ENCODE results near the gene RFNG.

DNA sequence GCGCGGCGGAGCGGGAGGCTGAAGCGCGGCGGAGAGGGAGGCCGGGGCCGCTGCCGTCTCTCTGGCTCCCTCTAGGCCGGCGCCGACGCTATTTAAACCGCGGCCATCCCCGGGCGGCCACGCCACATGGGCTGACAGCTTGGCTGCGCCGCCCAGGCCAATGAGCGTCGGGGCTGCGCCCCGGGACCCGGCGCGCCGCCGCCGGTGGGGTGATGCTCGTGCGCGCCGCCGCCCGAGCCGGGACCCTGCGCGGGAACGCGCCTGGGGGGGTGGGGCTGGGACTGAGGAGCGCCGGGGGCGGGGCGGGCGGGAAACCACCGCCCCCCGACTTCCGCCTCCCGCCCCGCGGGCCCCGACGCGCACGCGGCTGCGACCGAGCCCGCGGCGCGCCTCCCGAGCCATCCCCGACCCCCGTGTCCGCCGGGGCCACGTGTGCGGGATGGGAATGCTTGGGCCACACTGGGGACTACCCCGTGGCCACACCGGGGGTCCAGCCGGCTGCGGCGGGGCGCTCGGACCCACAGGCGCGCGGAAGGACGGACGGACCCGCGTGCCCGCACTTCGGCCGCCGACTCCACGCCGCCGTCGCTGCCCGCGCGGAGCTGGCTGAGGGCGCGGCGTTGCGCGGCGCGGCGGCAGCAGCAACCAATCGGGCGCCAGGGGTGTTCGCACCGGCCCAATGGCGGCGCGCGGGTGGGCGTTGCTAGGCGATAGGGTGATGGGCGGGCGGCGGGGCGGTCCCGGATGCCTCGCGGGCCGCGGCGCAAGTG lies 46.7 kb upstream of the RFNG start, which contains the start of gene FASN:
- no peak; the same call in 1 of the 2 replicates for TF ChIP-seq REST (IDR thresholded peaks at IDR 0.05)
- TF ChIP-seq CHD4 (IDR thresholded peaks at IDR 0.05; ENCODE audit: borderline replicate concordance) = no peak
- no peak; the same call in 1 of the 3 replicates for TF ChIP-seq SMC3 (IDR thresholded peaks at IDR 0.05)
- TF ChIP-seq, protein P1, sequence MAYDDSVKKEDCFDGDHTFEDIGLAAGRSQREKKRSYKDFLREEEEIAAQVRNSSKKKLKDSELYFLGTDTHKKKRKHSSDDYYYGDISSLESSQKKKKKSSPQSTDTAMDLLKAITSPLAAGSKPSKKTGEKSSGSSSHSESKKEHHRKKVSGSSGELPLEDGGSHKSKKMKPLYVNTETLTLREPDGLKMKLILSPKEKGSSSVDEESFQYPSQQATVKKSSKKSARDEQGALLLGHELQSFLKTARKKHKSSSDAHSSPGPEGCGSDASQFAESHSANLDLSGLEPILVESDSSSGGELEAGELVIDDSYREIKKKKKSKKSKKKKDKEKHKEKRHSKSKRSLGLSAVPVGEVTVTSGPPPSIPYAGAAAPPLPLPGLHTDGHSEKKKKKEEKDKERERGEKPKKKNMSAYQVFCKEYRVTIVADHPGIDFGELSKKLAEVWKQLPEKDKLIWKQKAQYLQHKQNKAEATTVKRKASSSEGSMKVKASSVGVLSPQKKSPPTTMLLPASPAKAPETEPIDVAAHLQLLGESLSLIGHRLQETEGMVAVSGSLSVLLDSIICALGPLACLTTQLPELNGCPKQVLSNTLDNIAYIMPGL (CRISPR knock-in tag; IDR thresholded peaks at IDR 0.05; ENCODE audit: borderline replicate concordance) = no peak
- TF ChIP-seq, protein P2, sequence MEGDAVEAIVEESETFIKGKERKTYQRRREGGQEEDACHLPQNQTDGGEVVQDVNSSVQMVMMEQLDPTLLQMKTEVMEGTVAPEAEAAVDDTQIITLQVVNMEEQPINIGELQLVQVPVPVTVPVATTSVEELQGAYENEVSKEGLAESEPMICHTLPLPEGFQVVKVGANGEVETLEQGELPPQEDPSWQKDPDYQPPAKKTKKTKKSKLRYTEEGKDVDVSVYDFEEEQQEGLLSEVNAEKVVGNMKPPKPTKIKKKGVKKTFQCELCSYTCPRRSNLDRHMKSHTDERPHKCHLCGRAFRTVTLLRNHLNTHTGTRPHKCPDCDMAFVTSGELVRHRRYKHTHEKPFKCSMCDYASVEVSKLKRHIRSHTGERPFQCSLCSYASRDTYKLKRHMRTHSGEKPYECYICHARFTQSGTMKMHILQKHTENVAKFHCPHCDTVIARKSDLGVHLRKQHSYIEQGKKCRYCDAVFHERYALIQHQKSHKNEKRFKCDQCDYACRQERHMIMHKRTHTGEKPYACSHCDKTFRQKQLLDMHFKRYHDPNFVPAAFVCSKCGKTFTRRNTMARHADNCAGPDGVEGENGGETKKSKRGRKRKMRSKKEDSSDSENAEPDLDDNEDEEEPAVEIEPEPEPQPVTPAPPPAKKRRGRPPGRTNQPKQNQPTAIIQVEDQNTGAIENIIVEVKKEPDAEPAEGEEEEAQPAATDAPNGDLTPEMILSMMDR (IDR thresholded peaks at IDR 0.05) = peak; percentile 64
- TF ChIP-seq POLR2A (IDR thresholded peaks at IDR 0.05; ENCODE audit: low read length) = peak; percentile 99
- peak; percentile 95 to 99 for TF ChIP-seq JUN (IDR thresholded peaks at IDR 0.05)
- no peak for TF ChIP-seq FOSB (CRISPR knock-in tag; IDR thresholded peaks at IDR 0.05)
- no peak for TF ChIP-seq NFE2L2 (conservative IDR thresholded peaks at IDR 0.05; ENCODE audit: low read length)
- TF ChIP-seq MAZ (IDR thresholded peaks at IDR 0.05; ENCODE audit: borderline replicate concordance, low read depth, low read length) = 0 out of 2 replicates have a peak, but pooled peaks have one; percentile 22
- TF ChIP-seq EP300 (IDR thresholded peaks at IDR 0.05) = no peak
- no peak for TF ChIP-seq ZFP36 (IDR thresholded peaks at IDR 0.05; ENCODE audit: borderline replicate concordance, partially characterized antibody)
- TF ChIP-seq MAFK (IDR thresholded peaks at IDR 0.05; ENCODE audit: partially characterized antibody) = no peak

Data from A549 (cell line).